ENCODE results near the gene FHIT.

Gene FHIT

GRCh38 chr3:59899061-59899460 is 1352.2 kb downstream of the FHIT start:
- no peak for FAIRE-seq
- DNase-seq (ENCODE audit: insufficient read length), result no peak
- TF ChIP-seq POLR2AphosphoS5 (IDR thresholded peaks at IDR 0.05; ENCODE audit: low read depth, low read length) (no peak), POLR2A (IDR thresholded peaks at IDR 0.05; ENCODE audit: low read depth, low read length) (no peak), TAF1 (IDR thresholded peaks at IDR 0.05; ENCODE audit: borderline replicate concordance, low read depth, low read length) (no peak)

GRCh38 chr3:59895972-59896371 is 1355.3 kb downstream of the FHIT start:
- DNase-seq (ENCODE audit: insufficient read length) (no peak), FAIRE-seq (no peak)
- TF ChIP-seq POLR2A (IDR thresholded peaks at IDR 0.05; ENCODE audit: low read depth, low read length) (no peak), POLR2AphosphoS5 (IDR thresholded peaks at IDR 0.05; ENCODE audit: low read depth, low read length) (no peak), TAF1 (IDR thresholded peaks at IDR 0.05; ENCODE audit: borderline replicate concordance, low read depth, low read length) (no peak)

- no peak for DNase-seq (ENCODE audit: insufficient read length)
- no peak for FAIRE-seq
- TF ChIP-seq POLR2A (IDR thresholded peaks at IDR 0.05; ENCODE audit: low read depth, low read length) (no peak), TAF1 (IDR thresholded peaks at IDR 0.05; ENCODE audit: borderline replicate concordance, low read depth, low read length) (no peak)
Measured at GRCh38 chr3:59894425-59895121, 1356.7 kb downstream of the FHIT start.

- TF ChIP-seq POLR2AphosphoS5 (IDR thresholded peaks at IDR 0.05; ENCODE audit: low read depth, low read length) (no peak), TAF1 (IDR thresholded peaks at IDR 0.05; ENCODE audit: borderline replicate concordance, low read depth, low read length) (no peak), POLR2A (IDR thresholded peaks at IDR 0.05; ENCODE audit: low read depth, low read length) (no peak)
- FAIRE-seq (no peak), DNase-seq (ENCODE audit: insufficient read length) (no peak)
Measured at GRCh38 chr3:59890639-59891038, 1360.6 kb downstream of the FHIT start.

- DNase-seq (ENCODE audit: insufficient read length), result no peak
- FAIRE-seq, result no peak
- TF ChIP-seq POLR2AphosphoS5 (IDR thresholded peaks at IDR 0.05; ENCODE audit: low read depth, low read length), result no peak
- TF ChIP-seq TAF1 (IDR thresholded peaks at IDR 0.05; ENCODE audit: borderline replicate concordance, low read depth, low read length), result no peak
- TF ChIP-seq POLR2A (IDR thresholded peaks at IDR 0.05; ENCODE audit: low read depth, low read length), result no peak
Measured at GRCh38 chr3:59886790-59887189, 1364.5 kb downstream of the FHIT start.

- DNase-seq (ENCODE audit: insufficient read length) (no peak), FAIRE-seq (no peak)
- no peak for TF ChIP-seq POLR2A (IDR thresholded peaks at IDR 0.05; ENCODE audit: low read depth, low read length)
- TF ChIP-seq TAF1 (IDR thresholded peaks at IDR 0.05; ENCODE audit: borderline replicate concordance, low read depth, low read length), result no peak
- no peak for TF ChIP-seq POLR2AphosphoS5 (IDR thresholded peaks at IDR 0.05; ENCODE audit: low read depth, low read length)
Measured at GRCh38 chr3:59885899-59886400, 1365.3 kb downstream of the FHIT start.

GRCh38 chr3:59885101-59885500 is 1366.2 kb downstream of the FHIT start:
- DNase-seq (ENCODE audit: insufficient read length), result no peak
- FAIRE-seq, result no peak

DNA sequence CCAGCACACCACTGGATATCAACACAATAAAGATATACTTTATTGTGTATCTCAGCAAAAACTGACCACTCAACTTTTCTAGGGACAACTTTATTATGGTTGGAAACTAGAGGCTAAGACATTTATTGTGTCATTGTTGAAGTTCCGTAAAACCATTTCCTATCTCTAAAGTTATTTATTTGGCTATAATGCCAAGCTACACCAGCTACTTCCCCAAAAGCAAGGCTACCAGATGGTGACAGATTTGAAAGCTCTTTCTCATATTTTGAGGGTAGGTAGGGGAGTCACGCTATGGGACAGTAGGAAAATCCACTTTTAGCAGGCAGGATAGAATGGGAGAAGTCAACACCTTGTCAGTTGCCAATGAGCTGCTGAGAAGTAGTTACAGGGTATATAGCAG is 1366.8 kb downstream of the FHIT start:
- no peak for FAIRE-seq
- no peak for DNase-seq (ENCODE audit: insufficient read length)
- TF ChIP-seq POLR2A (IDR thresholded peaks at IDR 0.05; ENCODE audit: low read depth, low read length), result no peak
- TF ChIP-seq TAF1 (IDR thresholded peaks at IDR 0.05; ENCODE audit: borderline replicate concordance, low read depth, low read length), result no peak
- TF ChIP-seq POLR2AphosphoS5 (IDR thresholded peaks at IDR 0.05; ENCODE audit: low read depth, low read length), result no peak

More at GRCh38 chr3:59885101-59885500, 1366.2 kb downstream of the FHIT start:
- TF ChIP-seq POLR2AphosphoS5 (IDR thresholded peaks at IDR 0.05; ENCODE audit: low read depth, low read length) (no peak), TAF1 (IDR thresholded peaks at IDR 0.05; ENCODE audit: borderline replicate concordance, low read depth, low read length) (no peak), POLR2A (IDR thresholded peaks at IDR 0.05; ENCODE audit: low read depth, low read length) (no peak)

GRCh38 chr3:59882746-59883145 is 1368.5 kb downstream of the FHIT start:
- TF ChIP-seq POLR2A (IDR thresholded peaks at IDR 0.05; ENCODE audit: low read depth, low read length), result no peak
- no peak for TF ChIP-seq TAF1 (IDR thresholded peaks at IDR 0.05; ENCODE audit: borderline replicate concordance, low read depth, low read length)
- TF ChIP-seq POLR2AphosphoS5 (IDR thresholded peaks at IDR 0.05; ENCODE audit: low read depth, low read length), result no peak
- no peak for DNase-seq (ENCODE audit: insufficient read length)
- no peak for FAIRE-seq

GRCh38 chr3:59880717-59881116 is 1370.5 kb downstream of the FHIT start:
- TF ChIP-seq TAF1 (IDR thresholded peaks at IDR 0.05; ENCODE audit: borderline replicate concordance, low read depth, low read length) (no peak), POLR2AphosphoS5 (IDR thresholded peaks at IDR 0.05; ENCODE audit: low read depth, low read length) (no peak), POLR2A (IDR thresholded peaks at IDR 0.05; ENCODE audit: low read depth, low read length) (no peak)
- DNase-seq (ENCODE audit: insufficient read length) (no peak), FAIRE-seq (no peak)

DNA sequence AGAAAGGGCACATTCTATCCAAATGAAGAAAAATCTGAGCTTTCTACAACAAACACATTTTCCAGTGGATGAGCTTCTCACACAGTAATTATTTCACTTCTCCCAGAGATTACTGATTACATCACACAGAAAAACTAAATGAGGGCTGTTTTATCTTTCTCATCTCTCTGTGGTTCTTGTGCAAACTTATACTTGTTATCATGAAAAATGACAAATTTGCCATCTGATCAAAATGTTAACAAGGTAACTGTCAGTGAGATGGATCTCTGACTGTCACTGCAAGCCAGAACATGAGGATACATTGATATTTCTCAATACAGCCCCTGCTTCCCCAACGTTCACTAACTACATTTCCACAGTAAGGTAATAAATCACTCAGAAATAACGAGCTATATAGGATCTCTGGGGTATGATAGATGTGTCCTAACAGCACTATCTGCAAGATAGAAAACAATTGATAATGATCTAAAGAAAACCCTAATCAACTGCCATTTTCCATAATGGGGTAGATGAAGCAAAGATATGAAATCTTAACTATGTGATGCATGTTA is 1372.1 kb downstream of the FHIT start:
- DNase-seq (ENCODE audit: insufficient read length) (no peak), FAIRE-seq (no peak)
- TF ChIP-seq POLR2AphosphoS5 (IDR thresholded peaks at IDR 0.05; ENCODE audit: low read depth, low read length) (no peak), TAF1 (IDR thresholded peaks at IDR 0.05; ENCODE audit: borderline replicate concordance, low read depth, low read length) (no peak), POLR2A (IDR thresholded peaks at IDR 0.05; ENCODE audit: low read depth, low read length) (no peak)

DNA sequence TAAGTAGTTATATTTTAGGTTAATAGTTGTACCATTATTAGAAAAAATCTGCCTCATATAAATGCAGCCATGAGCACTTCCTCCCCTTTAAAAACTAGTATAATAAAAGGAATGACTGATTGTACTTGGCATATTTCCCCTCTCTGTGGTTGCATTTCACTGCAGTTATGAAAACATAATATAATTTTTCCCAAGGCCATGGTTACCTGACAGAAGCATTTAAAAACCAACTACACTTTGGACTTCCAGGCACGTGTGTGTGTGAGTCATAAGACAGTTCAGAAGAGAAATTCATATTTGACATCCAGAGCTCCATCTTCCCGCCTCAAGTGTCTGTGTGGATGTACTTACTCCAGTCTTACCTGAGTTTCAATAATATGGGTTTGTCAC is 1373.2 kb downstream of the FHIT start:
- TF ChIP-seq TAF1 (IDR thresholded peaks at IDR 0.05; ENCODE audit: borderline replicate concordance, low read depth, low read length) (no peak), POLR2A (IDR thresholded peaks at IDR 0.05; ENCODE audit: low read depth, low read length) (no peak), POLR2AphosphoS5 (IDR thresholded peaks at IDR 0.05; ENCODE audit: low read depth, low read length) (no peak)
- FAIRE-seq, result no peak
- no peak for DNase-seq (ENCODE audit: insufficient read length)

Measured in GM12892 (cell line).